ENCODE data around the gene NCOR1. TPM values are rescaled to one million over a fixed set of nuclear protein-coding genes. Genes with fewer than 3 reads are reported as not detected.

Gene NCOR1
- total RNA-seq, 1 experiment from 2014 or later, result 124 TPM

- no peak for ATAC-seq
- Mint-ChIP-seq H3K36me3 (no peaks in the 10 kb centered on the region), H3K4me1 (peaks cover 11% of the 10 kb centered on the region), H3K9me3 (no peaks in the 10 kb centered on the region), H3K4me3 (no peak overlapping the region), H3K27ac (no peak overlapping the region), H3K27me3 (ENCODE audit: low read depth) (no peaks in the 10 kb centered on the region)
- POLR2A ChIA-PET, result no interaction called here
- no peak for TF ChIP-seq FOXP4 (CRISPR knock-in tag; IDR thresholded peaks at IDR 0.05)
- TF ChIP-seq PRDM15 (CRISPR knock-in tag; IDR thresholded peaks at IDR 0.05), result no peak
- no peak for TF ChIP-seq MYBL2 (CRISPR knock-in tag; IDR thresholded peaks at IDR 0.05)
- no peak for TF ChIP-seq ZNF281 (CRISPR knock-in tag; IDR thresholded peaks at IDR 0.05)
- TF ChIP-seq ATF1 (CRISPR knock-in tag; IDR thresholded peaks at IDR 0.05), result no peak
- TF ChIP-seq NR2C2 (CRISPR knock-in tag; IDR thresholded peaks at IDR 0.05), result no peak
- no peak for TF ChIP-seq OVOL2 (CRISPR knock-in tag; IDR thresholded peaks at IDR 0.05; ENCODE audit: borderline replicate concordance)
- TF ChIP-seq USF1 (CRISPR knock-in tag; IDR thresholded peaks at IDR 0.05), result no peak
- DNase-seq (ENCODE audit: low spot score), result no peak
- CTCF ChIA-PET, result interaction anchor here (0.8 kb wide), 1 partner anchor 26 kb away, joined by 4 read pairs; no protein-coding TSS in a partner anchor
These were observed 44.6 kb upstream of the NCOR1 start for GRCh38 chr17:16259926-16260325.

GRCh38 chr17:16258901-16259300 lies 43.6 kb upstream of the NCOR1 start:
- H3K27ac Mint-ChIP-seq, result no peak overlapping the region
- H3K27me3 Mint-ChIP-seq (ENCODE audit: low read depth), result no peaks in the 10 kb centered on the region
- DNase-seq (ENCODE audit: low spot score) (no peak), ATAC-seq (no peak)
- 0 out of 2 replicates have a peak, but pooled peaks cover 2% of the 10 kb centered on the region for H3K36me3 Mint-ChIP-seq
- no peaks in the 10 kb centered on the region for H3K9me3 Mint-ChIP-seq
- H3K4me3 Mint-ChIP-seq, result no peak overlapping the region
- peaks cover 13% of the 10 kb centered on the region for H3K4me1 Mint-ChIP-seq
- ChIA-PET POLR2A (no interaction called here), CTCF (interaction anchor here (1.1 kb wide), 1 partner anchor 27 kb away, joined by 4 read pairs; no protein-coding TSS in a partner anchor)
- no peak for TF ChIP-seq RORB (CRISPR knock-in tag; IDR thresholded peaks at IDR 0.05)
- TF ChIP-seq NR2C2 (CRISPR knock-in tag; IDR thresholded peaks at IDR 0.05), result no peak
- no peak for TF ChIP-seq NFE2L1 (CRISPR knock-in tag; IDR thresholded peaks at IDR 0.05)
- TF ChIP-seq NFYB (CRISPR knock-in tag; conservative IDR thresholded peaks at IDR 0.05; ENCODE audit: low read depth), result no peak
- TF ChIP-seq AFF4 (CRISPR knock-in tag; IDR thresholded peaks at IDR 0.05; ENCODE audit: borderline replicate concordance), result no peak
- TF ChIP-seq ATF1 (CRISPR knock-in tag; IDR thresholded peaks at IDR 0.05), result no peak
- TF ChIP-seq ZSCAN18 (CRISPR knock-in tag; IDR thresholded peaks at IDR 0.05), result no peak
- TF ChIP-seq TEAD4 (CRISPR knock-in tag; IDR thresholded peaks at IDR 0.05), result no peak
- no peak for TF ChIP-seq MXD4 (CRISPR knock-in tag; IDR thresholded peaks at IDR 0.05; ENCODE audit: borderline replicate concordance)
- TF ChIP-seq IRF1 (CRISPR knock-in tag; IDR thresholded peaks at IDR 0.05), result no peak
- TF ChIP-seq ZMAT4 (CRISPR knock-in tag; IDR thresholded peaks at IDR 0.05), result no peak
- TF ChIP-seq FOXP1 (CRISPR knock-in tag; IDR thresholded peaks at IDR 0.05; ENCODE audit: borderline replicate concordance), result no peak
- no peak for TF ChIP-seq MYBL2 (CRISPR knock-in tag; IDR thresholded peaks at IDR 0.05)
- no peak for TF ChIP-seq TEAD1 (CRISPR knock-in tag; IDR thresholded peaks at IDR 0.05)

Measured in WTC11 (cell line).